SJSA1 (cell line): ENCODE measurements around the gene NSDHL. TPM values are rescaled to one million over a fixed set of nuclear protein-coding genes. Genes with fewer than 3 reads are reported as not detected.

Source experiments
- DNase-seq, 2 experiments: peaks; one replicate each; pipeline ENCODE4 v3.0.0-alpha.2; 2015 to 2020; ENCODE audit warnings: low spot score in 2 of 2, low read depth in 1 of 2
- H3K27ac ChIP-seq: fragments of 250-450 bp; sonication (Bioruptor Pico); 2 replicates; pipeline ENCODE4 v1.5.1; 2020; ENCODE audit warnings: mild to moderate bottlenecking, moderate library complexity
- H3K27me3 ChIP-seq: fragments of 250-450 bp; sonication (Bioruptor Pico); replicated peaks from 2 replicates; pipeline ENCODE4 v1.5.1; 2020; ENCODE audit warnings: mild to moderate bottlenecking, moderate library complexity
- H3K36me3 ChIP-seq: fragments of 250-450 bp; sonication (Bioruptor Pico); 2 replicates; pipeline ENCODE4 v1.5.1; 2020; ENCODE audit warnings: mild to moderate bottlenecking
- H3K4me1 ChIP-seq: fragments of 250-450 bp; sonication (Bioruptor Pico); replicated peaks from 2 replicates; pipeline ENCODE4 v1.6.1; 2021; ENCODE audit warnings: mild to moderate bottlenecking
- H3K4me3 ChIP-seq: fragments of 250-450 bp; sonication (Bioruptor Pico); 2 replicates; pipeline ENCODE4 v1.5.1; 2020; ENCODE audit warnings: mild to moderate bottlenecking
- H3K9me3 ChIP-seq: fragments of 250-450 bp; sonication (Bioruptor Pico); replicated peaks from 2 replicates; pipeline ENCODE4 v1.5.1; 2020; ENCODE audit warnings: mild to moderate bottlenecking
- total RNA-seq: library from RNA; depleted of rRNA; stranded (reverse); fragments of >200 nt; shearing (Covaris generic); gene quantifications from 2 replicates; pipeline ENCODE4 v1.2.3, GENCODE V29; 2014

The NSDHL gene
- total RNA-seq, 1 experiment from 2014 or later = 12.7 TPM

DNA sequence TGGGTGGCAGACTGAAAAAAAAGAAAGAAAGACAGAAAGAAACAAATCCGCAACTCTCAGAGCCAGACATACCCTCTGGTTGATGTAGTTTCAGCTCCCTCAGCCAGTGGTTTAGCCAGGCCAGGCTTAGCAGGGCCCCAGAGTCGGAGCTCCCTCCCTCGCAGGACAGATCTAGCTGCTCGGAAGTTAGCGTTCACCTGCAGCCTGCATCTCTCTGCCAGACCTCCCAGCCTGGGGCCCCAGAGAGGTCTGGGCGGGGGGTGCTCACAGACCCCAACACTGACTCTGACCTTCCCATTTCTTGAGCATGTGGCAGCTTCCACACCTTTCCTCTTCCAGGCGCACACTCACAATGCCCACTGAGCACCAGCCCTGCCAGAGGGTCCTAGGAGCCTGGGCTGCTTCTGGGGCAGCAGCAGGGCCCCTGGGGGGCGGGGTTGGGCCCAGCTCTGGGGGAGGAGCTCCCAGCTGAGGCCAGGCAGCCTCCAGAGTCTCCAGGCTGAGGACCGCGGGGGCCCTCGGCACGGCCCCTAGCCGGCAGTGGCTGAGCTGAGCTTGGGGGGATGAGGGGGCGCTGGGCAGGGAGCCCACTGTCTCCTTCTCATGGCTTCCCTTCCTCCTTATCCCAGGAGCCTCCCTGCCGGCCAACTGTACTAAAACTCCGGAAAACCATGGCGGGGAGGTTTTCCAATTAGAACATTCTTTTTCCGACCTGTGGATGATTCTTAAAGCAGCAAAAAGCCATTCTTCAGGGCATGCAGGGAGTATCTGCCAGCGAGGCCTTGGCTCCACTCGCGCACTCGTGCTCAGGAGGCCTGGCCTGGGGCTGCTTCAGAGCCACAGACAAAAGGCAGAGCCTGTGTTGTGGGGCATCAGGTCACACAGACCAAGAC is 62.4 kb downstream of the NSDHL start:
- H3K4me3 ChIP-seq = no peak overlapping the region
- no peaks in the 10 kb centered on the region for H3K27me3 ChIP-seq
- H3K4me1 ChIP-seq = peaks cover 28% of the 10 kb centered on the region
- DNase-seq = no peak
- H3K27ac ChIP-seq = no peak overlapping the region
- H3K9me3 ChIP-seq = no peaks in the 10 kb centered on the region
- H3K36me3 ChIP-seq = no peaks in the 10 kb centered on the region

DNA sequence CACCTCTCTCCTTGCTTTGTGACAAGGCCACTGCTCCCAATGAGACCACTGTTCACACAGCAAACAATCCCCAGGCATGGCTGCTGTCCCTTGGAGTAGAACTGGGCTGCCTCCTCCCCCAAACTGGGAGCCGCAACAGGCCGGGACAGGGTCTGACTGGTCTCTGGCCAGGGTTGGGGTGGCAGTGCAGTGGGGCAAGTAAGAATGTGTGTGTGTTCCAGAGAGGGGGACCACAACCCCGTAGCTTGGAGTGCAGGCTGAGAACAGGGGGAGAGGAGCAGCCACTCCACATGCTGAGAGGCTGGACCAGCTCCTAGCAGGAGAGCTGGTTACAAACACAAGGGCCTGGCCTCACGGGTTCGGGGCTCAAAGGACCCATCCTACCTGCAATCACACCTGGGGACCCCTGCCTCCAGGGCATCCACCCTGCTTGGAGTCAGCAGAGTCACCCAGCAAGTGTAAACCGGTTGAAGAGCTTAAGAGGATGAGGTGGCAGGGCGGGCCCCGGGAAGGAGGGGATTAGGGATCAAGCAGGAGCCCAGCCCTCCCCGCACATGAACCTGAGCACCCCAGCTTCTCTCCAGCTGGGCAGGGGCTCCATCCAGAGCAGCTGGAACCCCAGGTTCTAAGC is 63.2 kb downstream of the NSDHL start:
- no peak overlapping the region for H3K27ac ChIP-seq
- no peaks in the 10 kb centered on the region for H3K27me3 ChIP-seq
- H3K4me1 ChIP-seq = peaks cover 32% of the 10 kb centered on the region
- no peaks in the 10 kb centered on the region for H3K36me3 ChIP-seq
- H3K4me3 ChIP-seq = no peak overlapping the region
- DNase-seq = no peak
- no peaks in the 10 kb centered on the region for H3K9me3 ChIP-seq

DNA sequence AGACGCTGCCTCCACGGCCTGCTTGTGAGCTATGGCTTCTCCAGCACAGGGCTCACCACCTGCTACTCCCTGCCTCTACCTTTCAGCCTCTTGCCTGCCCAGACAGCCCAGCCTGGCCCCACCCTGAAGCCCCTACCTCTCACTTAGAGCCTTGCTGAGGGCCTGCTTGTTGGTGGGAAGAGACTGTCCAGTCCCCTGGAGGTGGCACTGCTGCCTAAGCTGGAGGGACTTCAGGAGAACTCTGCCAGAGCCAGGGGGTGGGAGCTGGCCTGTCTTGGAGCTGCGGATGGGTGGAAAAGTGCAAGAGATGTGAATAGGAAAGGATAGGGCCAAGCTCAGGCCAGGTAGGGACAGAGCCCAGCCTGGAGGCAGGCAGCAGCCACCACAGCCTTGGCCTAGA is 64.3 kb downstream of the NSDHL start:
- no peaks in the 10 kb centered on the region for H3K36me3 ChIP-seq
- no peak overlapping the region for H3K4me3 ChIP-seq
- no peak for DNase-seq
- no peak overlapping the region for H3K27ac ChIP-seq
- H3K9me3 ChIP-seq = no peaks in the 10 kb centered on the region
- H3K4me1 ChIP-seq = peaks cover 32% of the 10 kb centered on the region
- H3K27me3 ChIP-seq = no peaks in the 10 kb centered on the region

DNA sequence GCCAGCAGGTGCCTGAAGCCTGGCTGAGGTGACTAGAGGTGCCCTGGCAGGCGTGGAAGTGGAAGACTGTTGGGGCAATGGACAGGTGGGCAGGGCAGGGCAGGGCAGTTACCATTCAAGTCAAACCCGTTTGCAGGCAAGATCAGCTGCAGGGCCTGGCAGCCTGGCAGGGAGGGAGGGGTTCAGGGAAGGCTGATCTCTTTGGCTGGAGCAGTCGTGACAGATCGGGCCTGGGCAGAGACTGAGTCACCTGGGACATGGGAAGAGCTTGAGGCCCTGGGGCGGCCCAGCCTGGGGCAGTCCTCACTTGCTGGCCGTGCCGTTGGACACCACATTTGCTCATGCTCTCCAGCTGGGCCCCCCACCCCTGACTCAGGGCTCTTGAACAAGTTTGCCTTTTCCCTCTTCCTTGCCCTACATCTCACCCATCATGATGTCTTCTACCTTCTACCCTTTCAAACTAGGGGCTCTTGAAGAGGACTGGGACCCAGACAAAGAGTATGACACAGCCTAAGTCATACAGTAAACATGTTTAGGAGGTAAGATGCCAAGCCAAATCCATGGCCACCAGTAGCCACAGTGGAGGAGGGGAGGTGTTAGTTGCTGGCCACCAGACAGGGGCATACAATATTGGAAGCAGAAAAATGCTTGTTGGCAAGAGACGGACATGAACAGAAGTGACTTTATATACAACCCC is 65.0 kb downstream of the NSDHL start:
- no peaks in the 10 kb centered on the region for H3K9me3 ChIP-seq
- no peaks in the 10 kb centered on the region for H3K27me3 ChIP-seq
- H3K27ac ChIP-seq = peak overlapping the region; percentile 69
- DNase-seq = peak; percentile 44 to 49
- no peak overlapping the region for H3K4me3 ChIP-seq
- peaks cover 32% of the 10 kb centered on the region for H3K4me1 ChIP-seq
- no peaks in the 10 kb centered on the region for H3K36me3 ChIP-seq

DNA sequence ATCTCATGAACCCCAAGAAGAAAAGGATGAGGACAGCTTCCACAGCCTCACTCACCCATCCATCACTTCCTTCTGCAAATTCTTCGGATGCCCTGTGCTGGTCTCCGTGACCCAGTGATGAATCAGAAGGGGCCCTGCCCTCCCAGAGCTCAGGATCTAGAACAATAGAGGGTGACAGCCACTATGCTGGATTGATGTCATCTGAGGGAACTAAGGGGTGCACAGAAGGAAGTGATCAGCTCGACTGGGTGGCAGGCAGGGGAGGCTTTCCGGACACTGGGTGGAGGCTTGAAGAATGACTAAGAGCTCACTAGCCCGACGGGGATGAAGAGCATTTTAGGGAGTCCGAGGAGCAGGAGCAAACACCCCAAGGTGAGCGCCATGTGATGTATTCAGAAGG is 65.6 kb downstream of the NSDHL start:
- Histone ChIP-seq H3K9me3 (no peaks in the 10 kb centered on the region), H3K36me3 (no peaks in the 10 kb centered on the region), H3K27ac (peak overlapping the region; percentile 69), H3K4me1 (peaks cover 32% of the 10 kb centered on the region), H3K4me3 (no peak overlapping the region), H3K27me3 (no peaks in the 10 kb centered on the region)
- DNase-seq = peak; percentile 64 to 69

DNA sequence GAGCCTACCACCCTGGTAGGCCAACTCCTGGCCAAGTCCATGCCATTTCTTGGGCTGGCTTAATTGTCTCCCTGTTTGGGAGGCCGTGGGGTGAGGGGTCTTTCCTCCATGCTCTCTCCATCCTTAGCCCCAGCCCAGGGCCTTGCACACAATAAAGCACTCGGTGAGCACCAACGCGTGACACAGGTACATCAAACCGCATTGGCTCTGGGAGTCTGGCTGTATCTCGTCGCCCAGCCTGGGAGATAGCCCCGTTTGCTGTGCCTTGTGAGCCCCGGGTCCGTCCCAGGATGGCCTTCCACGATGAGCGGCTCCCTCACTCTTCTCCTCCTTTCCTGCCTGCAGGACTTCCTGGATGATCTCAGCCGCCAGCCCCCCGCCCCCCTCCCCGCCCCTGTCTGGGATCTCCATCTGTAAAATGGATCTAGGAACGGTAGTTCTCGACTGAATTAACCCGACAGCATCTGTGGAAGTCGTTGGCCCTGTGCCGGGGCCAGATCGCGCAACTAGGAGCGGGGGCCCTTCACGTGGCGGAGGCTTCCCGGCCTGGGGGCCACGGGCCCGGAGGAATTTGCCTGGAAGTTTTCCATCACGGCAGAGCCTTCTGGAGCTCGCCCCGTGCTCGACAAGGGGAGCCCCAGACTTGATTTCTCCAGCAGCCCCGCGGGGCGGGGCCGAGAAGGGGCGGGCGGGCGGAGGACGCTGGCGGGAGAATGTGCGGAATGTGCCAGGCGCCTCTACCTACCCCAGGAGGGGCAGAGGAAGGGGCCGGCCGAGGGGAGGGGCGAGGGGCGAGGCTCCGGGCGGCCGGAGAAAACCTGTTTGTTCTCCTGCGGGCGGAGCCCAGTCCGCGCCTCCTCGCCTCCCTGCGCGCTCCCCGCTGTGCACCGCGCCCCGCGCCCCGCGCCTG is 66.6 kb downstream of the NSDHL start, which contains the start of gene ZNF185:
TSS of gene ZNF185 (plus strand) at position 846 of the 910 bp plus-strand sequence. CDS start 16,423 bp downstream, outside the sequence.
- H3K4me1 ChIP-seq = peaks cover 32% of the 10 kb centered on the region

DNA sequence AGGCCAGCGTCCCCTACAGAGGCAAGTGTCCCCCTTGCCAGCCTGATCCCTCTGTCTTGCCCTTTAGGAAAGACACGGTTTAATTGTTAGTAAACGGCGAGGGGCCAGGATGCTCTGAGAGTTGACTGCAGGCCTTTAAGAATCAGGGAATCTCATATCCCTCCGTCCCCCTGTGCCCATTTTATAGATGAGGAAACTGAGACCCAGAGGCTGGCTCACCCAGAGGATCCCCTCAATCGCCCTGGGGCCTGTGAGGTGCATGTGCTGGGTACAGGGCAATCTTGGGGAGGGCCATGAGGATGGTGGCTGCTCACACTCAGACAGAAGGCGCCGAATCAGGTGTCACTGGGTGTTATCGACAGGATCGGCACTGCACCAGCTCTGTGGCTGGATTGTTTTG is 67.6 kb downstream of the NSDHL start:
- Histone ChIP-seq H3K9me3 (no peaks in the 10 kb centered on the region), H3K4me3 (peak overlapping the region; percentile 41), H3K27me3 (no peaks in the 10 kb centered on the region), H3K36me3 (no peaks in the 10 kb centered on the region), H3K4me1 (peaks cover 32% of the 10 kb centered on the region), H3K27ac (no peak overlapping the region)
- DNase-seq = no peak

More for the DNA sequence above, 66.6 kb downstream of the NSDHL start, which contains the start of gene ZNF185:
- no peaks in the 10 kb centered on the region for H3K36me3 ChIP-seq
- DNase-seq = peak; percentile 49 to 69
- no peaks in the 10 kb centered on the region for H3K9me3 ChIP-seq
- H3K27ac ChIP-seq = peak within 1 kb of the TSS; percentile 69
- H3K4me3 ChIP-seq = peak within 1 kb of the TSS; percentile 41
- H3K27me3 ChIP-seq = no peaks in the 10 kb centered on the region

DNA sequence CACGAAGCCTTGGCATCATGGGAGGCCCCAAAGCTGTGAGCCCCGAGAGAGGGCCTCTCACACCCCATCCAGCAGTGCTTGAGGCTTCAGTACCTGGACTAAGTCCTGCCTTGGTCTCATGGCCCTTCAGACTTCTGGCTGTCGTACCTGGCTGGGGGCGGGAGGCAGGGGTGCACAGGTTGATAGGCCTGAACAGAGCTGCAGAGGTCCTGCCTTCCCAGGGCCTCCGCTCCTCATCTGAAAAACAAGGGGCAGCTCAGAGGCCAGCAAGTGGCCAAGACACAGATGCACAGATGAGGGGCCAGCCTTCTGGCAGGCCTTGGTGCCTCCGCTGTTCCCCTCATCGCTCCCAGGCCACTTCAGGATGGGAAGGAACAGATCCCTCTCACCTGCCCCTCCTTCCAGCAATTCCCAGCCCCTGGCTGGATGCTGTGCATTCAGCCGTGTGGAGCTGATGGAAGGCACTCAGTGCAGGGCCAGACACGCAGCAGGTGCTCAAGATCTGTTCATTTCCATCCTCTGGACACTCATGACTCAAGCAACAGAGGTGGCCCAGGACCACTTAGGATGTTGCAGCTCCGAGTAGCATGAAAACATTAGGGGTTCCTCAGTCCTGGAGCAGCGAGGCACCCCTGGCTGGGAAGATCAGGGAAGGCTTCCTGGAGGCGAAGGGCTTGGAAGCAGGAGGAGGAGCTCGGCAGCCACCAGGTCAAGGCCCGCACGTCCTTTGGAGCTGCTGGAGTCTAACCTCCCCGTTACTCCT is 68.4 kb downstream of the NSDHL start:
- H3K27ac ChIP-seq = no peak overlapping the region
- no peaks in the 10 kb centered on the region for H3K27me3 ChIP-seq
- no peak overlapping the region for H3K4me3 ChIP-seq
- H3K36me3 ChIP-seq = no peaks in the 10 kb centered on the region
- H3K9me3 ChIP-seq = no peaks in the 10 kb centered on the region
- peaks cover 34% of the 10 kb centered on the region for H3K4me1 ChIP-seq
- DNase-seq = no peak

DNA sequence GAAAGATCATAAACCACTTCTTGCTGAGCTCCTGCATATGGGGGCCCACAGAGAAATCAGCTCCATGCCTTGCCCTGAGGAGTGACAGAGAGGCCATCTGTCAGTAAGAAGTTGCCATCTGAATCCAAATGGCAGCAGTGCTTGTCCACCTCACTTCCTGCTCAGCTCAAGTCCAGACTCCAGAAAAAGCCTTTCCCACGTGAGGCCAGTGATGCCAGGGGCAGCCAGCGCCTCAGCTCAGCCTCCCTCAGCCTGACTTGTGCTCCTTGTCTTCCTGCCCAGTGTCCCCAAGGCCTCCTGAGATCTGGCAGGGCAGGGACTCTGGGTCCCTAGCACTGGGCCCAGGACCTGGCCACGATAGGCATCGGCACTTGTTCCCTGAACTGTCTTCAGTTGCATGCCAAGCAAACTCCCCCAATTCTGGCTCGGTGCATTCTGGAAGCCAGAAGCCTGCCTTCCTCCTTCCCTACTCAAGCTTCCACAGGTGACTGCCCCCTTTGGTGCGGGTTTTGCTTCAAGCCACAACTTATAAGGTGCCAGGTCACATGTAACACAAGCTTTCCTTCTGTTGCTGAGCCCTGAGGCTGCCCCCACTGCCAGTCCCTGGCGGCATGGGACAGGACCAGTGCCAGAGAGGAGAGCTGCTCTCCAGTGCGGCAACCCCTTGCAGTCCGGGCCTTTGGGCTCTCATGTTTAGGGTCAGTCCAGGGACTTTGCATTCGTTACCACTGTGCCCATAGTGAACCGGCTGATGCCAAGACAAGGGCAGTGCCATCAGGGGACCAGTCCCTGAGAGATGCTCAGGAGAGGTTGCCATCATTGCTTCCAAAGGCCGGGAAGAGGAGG is 69.2 kb downstream of the NSDHL start:
- Histone ChIP-seq H3K4me3 (no peak overlapping the region), H3K9me3 (no peaks in the 10 kb centered on the region), H3K36me3 (no peaks in the 10 kb centered on the region), H3K27me3 (no peaks in the 10 kb centered on the region), H3K27ac (no peak overlapping the region), H3K4me1 (peaks cover 36% of the 10 kb centered on the region)
- no peak for DNase-seq

DNA sequence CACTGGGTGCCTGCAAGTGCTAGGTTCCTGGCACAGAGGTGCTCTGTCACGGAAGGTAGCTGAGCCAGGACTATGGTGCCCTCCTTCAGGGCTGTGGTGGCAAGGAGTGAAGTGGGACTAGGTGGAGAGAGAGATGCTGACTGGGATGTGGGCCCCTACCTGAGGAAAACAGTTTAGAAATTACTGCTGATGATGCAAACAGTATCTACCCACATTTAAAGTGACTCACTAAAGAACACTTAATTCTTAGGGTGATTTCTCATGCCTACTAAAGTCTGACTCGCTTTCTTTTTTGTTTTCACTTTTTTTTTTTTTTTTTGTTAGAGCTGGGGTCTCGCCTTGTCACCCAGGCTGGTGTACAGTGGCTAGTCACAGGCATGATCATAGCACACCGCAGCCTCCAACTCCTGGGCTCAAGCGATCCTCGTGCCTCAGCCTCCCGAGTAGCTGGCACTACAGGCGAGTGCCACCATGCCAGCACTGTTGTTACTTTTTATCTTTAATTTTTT is 70.1 kb downstream of the NSDHL start:
- H3K27ac ChIP-seq = no peak overlapping the region
- no peaks in the 10 kb centered on the region for H3K9me3 ChIP-seq
- no peaks in the 10 kb centered on the region for H3K36me3 ChIP-seq
- no peak for DNase-seq
- H3K4me1 ChIP-seq = peaks cover 27% of the 10 kb centered on the region
- no peak overlapping the region for H3K4me3 ChIP-seq
- H3K27me3 ChIP-seq = no peaks in the 10 kb centered on the region

DNA sequence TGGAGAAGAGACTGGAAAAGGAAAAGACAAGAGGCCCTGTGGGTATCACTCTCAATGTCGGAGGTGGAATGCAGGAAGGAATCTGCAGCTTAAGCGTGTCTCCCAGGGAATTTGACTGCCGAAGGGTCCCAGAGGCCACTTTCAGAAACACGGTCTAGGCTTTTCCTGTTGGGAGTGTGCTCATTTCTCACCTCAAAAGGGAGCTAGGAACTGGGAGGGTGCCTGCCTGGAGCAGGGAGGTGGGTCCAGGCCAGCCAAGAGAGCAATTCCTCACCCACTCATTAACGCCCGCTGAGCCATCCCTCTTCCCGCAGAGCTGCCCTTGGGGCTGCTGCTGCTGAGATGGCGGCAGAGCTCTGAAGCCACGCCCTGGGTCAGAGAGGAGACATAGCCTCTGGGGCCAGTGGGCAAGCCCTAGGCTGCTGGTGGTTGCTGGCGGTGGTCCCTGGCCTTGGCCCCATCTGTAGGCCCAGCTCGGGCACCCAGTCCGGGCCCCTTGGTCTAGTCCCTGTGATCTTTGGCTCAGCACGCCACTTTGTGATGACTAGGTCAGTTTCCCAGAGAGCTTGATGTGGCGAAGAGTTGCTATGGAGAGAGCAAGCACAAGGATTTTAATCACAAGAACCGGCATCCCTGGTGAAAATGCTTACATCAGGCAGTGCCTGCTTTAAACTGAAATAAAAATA is 71.1 kb downstream of the NSDHL start:
- H3K9me3 ChIP-seq = no peaks in the 10 kb centered on the region
- peaks cover 17% of the 10 kb centered on the region for H3K4me1 ChIP-seq
- no peaks in the 10 kb centered on the region for H3K36me3 ChIP-seq
- no peak overlapping the region for H3K4me3 ChIP-seq
- no peak overlapping the region for H3K27ac ChIP-seq
- no peak for DNase-seq
- H3K27me3 ChIP-seq = no peaks in the 10 kb centered on the region
